Measurements from ENCODE around the gene PDZD7.

Gene PDZD7

DNA sequence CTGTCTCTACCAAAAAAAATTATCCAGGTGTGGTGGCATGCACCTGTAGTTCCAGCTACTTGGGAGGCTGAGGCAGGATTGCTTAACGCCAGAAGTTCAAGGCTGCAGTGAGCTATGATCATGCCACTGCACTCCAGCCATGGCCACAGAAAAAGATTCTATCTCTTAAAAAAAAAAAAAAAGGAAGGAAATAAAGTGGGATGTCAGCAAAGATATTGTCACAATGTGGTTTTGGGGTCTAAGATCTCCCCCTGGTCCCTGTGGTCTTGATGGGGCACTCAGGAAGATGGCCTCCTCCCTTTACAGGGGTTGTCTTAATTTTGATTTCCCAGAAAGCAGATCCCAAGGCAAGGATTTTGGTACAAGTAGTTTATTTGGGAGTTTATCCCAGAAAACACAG lies 23.4 kb upstream of the PDZD7 start:
- no peaks in the 10 kb centered on the region for H3K9me2 ChIP-seq (replicated peaks; ENCODE audit: control insufficient read depth, low read length)
- TF ChIP-seq, protein P1, sequence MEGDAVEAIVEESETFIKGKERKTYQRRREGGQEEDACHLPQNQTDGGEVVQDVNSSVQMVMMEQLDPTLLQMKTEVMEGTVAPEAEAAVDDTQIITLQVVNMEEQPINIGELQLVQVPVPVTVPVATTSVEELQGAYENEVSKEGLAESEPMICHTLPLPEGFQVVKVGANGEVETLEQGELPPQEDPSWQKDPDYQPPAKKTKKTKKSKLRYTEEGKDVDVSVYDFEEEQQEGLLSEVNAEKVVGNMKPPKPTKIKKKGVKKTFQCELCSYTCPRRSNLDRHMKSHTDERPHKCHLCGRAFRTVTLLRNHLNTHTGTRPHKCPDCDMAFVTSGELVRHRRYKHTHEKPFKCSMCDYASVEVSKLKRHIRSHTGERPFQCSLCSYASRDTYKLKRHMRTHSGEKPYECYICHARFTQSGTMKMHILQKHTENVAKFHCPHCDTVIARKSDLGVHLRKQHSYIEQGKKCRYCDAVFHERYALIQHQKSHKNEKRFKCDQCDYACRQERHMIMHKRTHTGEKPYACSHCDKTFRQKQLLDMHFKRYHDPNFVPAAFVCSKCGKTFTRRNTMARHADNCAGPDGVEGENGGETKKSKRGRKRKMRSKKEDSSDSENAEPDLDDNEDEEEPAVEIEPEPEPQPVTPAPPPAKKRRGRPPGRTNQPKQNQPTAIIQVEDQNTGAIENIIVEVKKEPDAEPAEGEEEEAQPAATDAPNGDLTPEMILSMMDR (IDR thresholded peaks at IDR 0.05; ENCODE audit: low read depth, low read length, poor library complexity, severe bottlenecking), result no peak
- no peak for TF ChIP-seq EZH2phosphoT487 (IDR thresholded peaks at IDR 0.05; ENCODE audit: borderline replicate concordance, low read length)
- H4K20me1 ChIP-seq (ENCODE audit: control insufficient read depth, insufficient read depth, low read depth, low read length), result peaks cover 10% of the 10 kb centered on the region; the same call in 1 of the 2 replicates
- no peaks in the 10 kb centered on the region for H3K27me3 ChIP-seq (ENCODE audit: control insufficient read depth, low read length)
- H3K4me3 ChIP-seq (ENCODE audit: low read length), result no peak overlapping the region
- H3K79me2 ChIP-seq (ENCODE audit: control insufficient read depth, low read length), result peaks cover 60% of the 10 kb centered on the region
- no peaks in the 10 kb centered on the region for H3K9me3 ChIP-seq (ENCODE audit: control insufficient read depth, insufficient read depth, low read length)
- H3F3A ChIP-seq (ENCODE audit: control insufficient read depth, insufficient read depth), result peaks cover 5% of the 10 kb centered on the region; the same call in 1 of the 2 replicates
- H3K4me1 ChIP-seq (ENCODE audit: control insufficient read depth, low read length), result peaks cover 52% of the 10 kb centered on the region
- no peak overlapping the region for H3K4me2 ChIP-seq (ENCODE audit: low read length)
- no peak overlapping the region for H3K27ac ChIP-seq (ENCODE audit: low read depth, low read length)
- H3K36me3 ChIP-seq (ENCODE audit: control insufficient read depth, low read length), result peaks cover 41% of the 10 kb centered on the region

DNA sequence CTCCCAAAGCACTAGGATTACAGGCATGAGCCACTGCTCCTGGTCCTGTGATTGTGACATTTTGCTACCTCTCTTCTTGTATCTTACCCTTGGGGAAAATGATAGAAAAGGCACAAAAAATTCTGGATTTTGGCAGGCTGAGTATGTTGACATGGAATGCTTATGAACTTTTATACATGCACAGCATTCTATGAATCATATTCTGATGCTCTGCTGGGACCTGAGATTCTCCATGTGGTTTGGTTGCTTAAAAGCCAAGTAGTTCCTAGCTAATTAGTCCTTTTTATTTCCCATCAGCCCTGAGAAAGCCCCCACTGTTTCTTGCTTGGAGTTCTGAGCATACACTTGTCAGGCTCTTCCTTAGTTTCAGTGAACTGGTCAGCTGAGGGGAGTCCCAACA lies 22.6 kb upstream of the PDZD7 start:
- H3K4me1 ChIP-seq (ENCODE audit: control insufficient read depth, low read length), result peaks cover 53% of the 10 kb centered on the region
- no peaks in the 10 kb centered on the region for H3K9me3 ChIP-seq (ENCODE audit: control insufficient read depth, insufficient read depth, low read length)
- peaks cover 5% of the 10 kb centered on the region; the same call in 1 of the 2 replicates for H3F3A ChIP-seq (ENCODE audit: control insufficient read depth, insufficient read depth)
- TF ChIP-seq, protein P1 (IDR thresholded peaks at IDR 0.05; ENCODE audit: low read depth, low read length, poor library complexity, severe bottlenecking), result no peak
- no peak for TF ChIP-seq EZH2phosphoT487 (IDR thresholded peaks at IDR 0.05; ENCODE audit: borderline replicate concordance, low read length)
- H3K4me2 ChIP-seq (ENCODE audit: low read length), result no peak overlapping the region
- peaks cover 8% of the 10 kb centered on the region; the same call in 1 of the 2 replicates for H4K20me1 ChIP-seq (ENCODE audit: control insufficient read depth, insufficient read depth, low read depth, low read length)
- no peaks in the 10 kb centered on the region for H3K9me2 ChIP-seq (replicated peaks; ENCODE audit: control insufficient read depth, low read length)
- H3K79me2 ChIP-seq (ENCODE audit: control insufficient read depth, low read length), result peaks cover 52% of the 10 kb centered on the region
- H3K27ac ChIP-seq (ENCODE audit: low read depth, low read length), result no peak overlapping the region
- no peak overlapping the region for H3K4me3 ChIP-seq (ENCODE audit: low read length)
- H3K27me3 ChIP-seq (ENCODE audit: control insufficient read depth, low read length), result no peaks in the 10 kb centered on the region
- H3K36me3 ChIP-seq (ENCODE audit: control insufficient read depth, low read length), result peaks cover 37% of the 10 kb centered on the region

DNA sequence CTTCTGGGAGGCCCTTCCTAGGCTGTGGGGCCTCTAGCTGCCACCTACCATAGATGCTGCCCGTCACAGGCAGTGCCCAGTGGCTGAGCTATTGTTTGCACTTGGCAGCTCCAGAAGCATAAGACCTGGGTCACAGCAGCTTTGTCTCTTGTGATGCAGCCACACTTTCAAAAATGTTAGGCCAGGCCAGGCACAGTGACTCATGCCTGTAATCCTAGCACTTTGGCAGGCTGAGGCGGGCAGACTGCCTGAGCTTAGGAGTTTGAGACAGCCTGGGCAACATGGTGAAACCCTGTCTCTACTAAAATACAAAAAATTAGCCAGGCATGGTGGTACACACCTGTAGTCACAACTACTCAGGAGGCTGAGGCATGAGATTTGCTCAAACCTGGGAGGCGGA lies 21.4 kb upstream of the PDZD7 start:
- no peak overlapping the region for H3K27ac ChIP-seq (ENCODE audit: low read depth, low read length)
- H3K4me2 ChIP-seq (ENCODE audit: low read length), result no peak overlapping the region
- TF ChIP-seq, protein P1 (IDR thresholded peaks at IDR 0.05; ENCODE audit: low read depth, low read length, poor library complexity, severe bottlenecking), result no peak
- TF ChIP-seq EZH2phosphoT487 (IDR thresholded peaks at IDR 0.05; ENCODE audit: borderline replicate concordance, low read length), result no peak

More for the DNA sequence above, 21.4 kb upstream of the PDZD7 start:
- Histone ChIP-seq H3K27me3 (ENCODE audit: control insufficient read depth, low read length) (no peaks in the 10 kb centered on the region), H3K4me1 (ENCODE audit: control insufficient read depth, low read length) (peaks cover 42% of the 10 kb centered on the region), H3F3A (ENCODE audit: control insufficient read depth, insufficient read depth) (peaks cover 5% of the 10 kb centered on the region; the same call in 1 of the 2 replicates), H3K9me3 (ENCODE audit: control insufficient read depth, insufficient read depth, low read length) (no peaks in the 10 kb centered on the region), H3K79me2 (ENCODE audit: control insufficient read depth, low read length) (peaks cover 39% of the 10 kb centered on the region), H4K20me1 (ENCODE audit: control insufficient read depth, insufficient read depth, low read depth, low read length) (peaks cover 8% of the 10 kb centered on the region; the same call in 1 of the 2 replicates), H3K9me2 (replicated peaks; ENCODE audit: control insufficient read depth, low read length) (no peaks in the 10 kb centered on the region), H3K4me3 (ENCODE audit: low read length) (no peak overlapping the region), H3K36me3 (ENCODE audit: control insufficient read depth, low read length) (peaks cover 29% of the 10 kb centered on the region)
